ENCODE results near the gene DTX3.
"Not testable (repeated sequence)": the region's sequence is repeated elsewhere in the genome, so short reads cannot be mapped to it uniquely, and the experiment has no call there.

Gene DTX3, protein sequence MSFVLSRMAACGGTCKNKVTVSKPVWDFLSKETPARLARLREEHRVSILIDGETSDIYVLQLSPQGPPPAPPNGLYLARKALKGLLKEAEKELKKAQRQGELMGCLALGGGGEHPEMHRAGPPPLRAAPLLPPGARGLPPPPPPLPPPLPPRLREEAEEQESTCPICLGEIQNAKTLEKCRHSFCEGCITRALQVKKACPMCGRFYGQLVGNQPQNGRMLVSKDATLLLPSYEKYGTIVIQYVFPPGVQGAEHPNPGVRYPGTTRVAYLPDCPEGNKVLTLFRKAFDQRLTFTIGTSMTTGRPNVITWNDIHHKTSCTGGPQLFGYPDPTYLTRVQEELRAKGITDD

DNA sequence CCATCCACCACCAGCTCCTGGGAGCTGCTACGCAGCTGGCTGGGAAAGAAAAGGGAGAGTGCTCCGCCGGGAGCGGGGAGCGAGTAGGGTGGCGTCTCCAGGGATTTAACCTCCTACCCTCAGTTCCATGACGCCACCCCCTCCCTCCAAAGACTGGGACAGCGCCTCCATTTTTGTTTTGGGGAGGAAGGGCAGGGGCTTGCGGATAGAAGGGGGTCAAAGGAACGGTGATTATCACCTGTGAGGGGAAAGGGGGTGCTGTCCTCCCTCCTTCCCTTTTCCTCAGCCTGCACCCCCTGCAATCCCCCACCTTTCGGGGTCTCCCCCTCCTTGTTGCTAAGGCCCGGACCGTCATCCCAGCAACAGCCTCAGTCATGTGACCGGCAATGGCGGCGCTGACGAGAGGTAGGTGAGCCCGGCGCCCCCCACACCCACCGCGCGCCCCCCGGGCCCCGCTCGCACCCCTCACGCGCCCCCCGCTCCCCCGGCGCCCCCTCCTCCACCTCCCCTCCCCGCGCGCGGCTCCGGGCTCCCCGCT, at the start of gene DTX3:
Gene DTX3, plus strand, starts transcription at position 371 of the 538 bp plus-strand sequence. CDS start 1,694 bp downstream, outside the sequence.
- H3K27me3 ChIP-seq (ENCODE audit: insufficient read depth, low read depth, severe bottlenecking): no peaks in the 10 kb centered on the region
- peaks cover 36% of the 10 kb centered on the region for H3K36me3 ChIP-seq
- TF ChIP-seq, protein P1, sequence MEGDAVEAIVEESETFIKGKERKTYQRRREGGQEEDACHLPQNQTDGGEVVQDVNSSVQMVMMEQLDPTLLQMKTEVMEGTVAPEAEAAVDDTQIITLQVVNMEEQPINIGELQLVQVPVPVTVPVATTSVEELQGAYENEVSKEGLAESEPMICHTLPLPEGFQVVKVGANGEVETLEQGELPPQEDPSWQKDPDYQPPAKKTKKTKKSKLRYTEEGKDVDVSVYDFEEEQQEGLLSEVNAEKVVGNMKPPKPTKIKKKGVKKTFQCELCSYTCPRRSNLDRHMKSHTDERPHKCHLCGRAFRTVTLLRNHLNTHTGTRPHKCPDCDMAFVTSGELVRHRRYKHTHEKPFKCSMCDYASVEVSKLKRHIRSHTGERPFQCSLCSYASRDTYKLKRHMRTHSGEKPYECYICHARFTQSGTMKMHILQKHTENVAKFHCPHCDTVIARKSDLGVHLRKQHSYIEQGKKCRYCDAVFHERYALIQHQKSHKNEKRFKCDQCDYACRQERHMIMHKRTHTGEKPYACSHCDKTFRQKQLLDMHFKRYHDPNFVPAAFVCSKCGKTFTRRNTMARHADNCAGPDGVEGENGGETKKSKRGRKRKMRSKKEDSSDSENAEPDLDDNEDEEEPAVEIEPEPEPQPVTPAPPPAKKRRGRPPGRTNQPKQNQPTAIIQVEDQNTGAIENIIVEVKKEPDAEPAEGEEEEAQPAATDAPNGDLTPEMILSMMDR (IDR thresholded peaks at IDR 0.05; ENCODE audit: low read depth, low read length): no peak
- H3K27ac ChIP-seq: peak within 1 kb of the TSS; percentile 77
- peak within 1 kb of the TSS; percentile 74 for H3K4me3 ChIP-seq (ENCODE audit: low read depth, low read length)
- no peaks in the 10 kb centered on the region for H3K9me3 ChIP-seq (ENCODE audit: severe bottlenecking)
- DNase-seq: peak; percentile 72

DNA sequence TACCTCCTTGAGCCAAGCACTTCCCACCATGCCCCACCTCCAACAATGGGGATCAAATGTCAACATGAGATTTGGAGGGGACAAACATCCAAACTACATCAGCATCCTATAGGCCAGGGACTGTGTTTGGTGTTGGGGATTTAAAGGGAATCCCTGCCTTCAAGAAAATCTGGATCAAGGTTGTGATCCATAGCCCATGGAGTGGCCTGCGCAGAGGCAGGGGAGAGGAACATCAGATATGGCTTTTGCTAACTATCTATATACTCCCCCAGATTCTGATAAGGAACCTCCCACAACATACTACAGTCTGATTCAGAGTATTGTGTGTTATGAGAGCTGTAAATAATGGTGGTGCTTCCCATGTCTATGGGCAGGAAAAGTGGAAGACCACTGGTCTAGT, 49.7 kb upstream of the DTX3 start:
- DNase-seq: no peak
- Histone ChIP-seq H3K4me3 (ENCODE audit: low read depth, low read length) (no peak overlapping the region), H3K36me3 (no peaks in the 10 kb centered on the region; the same call in none of the 2 replicates), H3K27me3 (ENCODE audit: insufficient read depth, low read depth, severe bottlenecking) (no peaks in the 10 kb centered on the region), H3K27ac (no peak overlapping the region), H3K9me3 (ENCODE audit: severe bottlenecking) (no peaks in the 10 kb centered on the region)
- TF ChIP-seq, protein P1 (IDR thresholded peaks at IDR 0.05; ENCODE audit: low read depth, low read length): no peak

DNA sequence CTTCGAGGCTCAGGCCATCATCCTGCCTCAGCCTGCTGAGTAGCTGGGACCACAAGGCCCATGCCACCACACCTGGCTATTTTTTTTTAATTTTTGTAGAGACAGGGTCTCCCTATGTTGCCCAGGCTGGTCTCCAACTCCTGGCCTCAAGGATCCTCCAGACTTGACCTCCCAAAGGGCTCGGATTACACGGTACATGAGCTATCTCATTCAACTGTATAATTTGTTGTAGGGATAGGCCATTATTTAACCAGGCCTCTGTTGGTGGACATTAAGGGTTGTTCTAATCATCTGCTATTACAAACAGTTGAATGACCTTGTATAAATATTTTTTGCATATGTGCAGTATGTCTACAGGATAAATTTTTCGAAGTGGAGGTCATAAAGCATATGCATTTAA, 45.8 kb upstream of the DTX3 start:
- Histone ChIP-seq H3K27me3 (ENCODE audit: insufficient read depth, low read depth, severe bottlenecking) (no peaks in the 10 kb centered on the region), H3K36me3 (peaks cover 2% of the 10 kb centered on the region), H3K4me3 (ENCODE audit: low read depth, low read length) (no peak overlapping the region), H3K27ac (no peak overlapping the region), H3K9me3 (ENCODE audit: severe bottlenecking) (no peaks in the 10 kb centered on the region)
- TF ChIP-seq, protein P1 (IDR thresholded peaks at IDR 0.05; ENCODE audit: low read depth, low read length): no peak
- DNase-seq: no peak

DNA sequence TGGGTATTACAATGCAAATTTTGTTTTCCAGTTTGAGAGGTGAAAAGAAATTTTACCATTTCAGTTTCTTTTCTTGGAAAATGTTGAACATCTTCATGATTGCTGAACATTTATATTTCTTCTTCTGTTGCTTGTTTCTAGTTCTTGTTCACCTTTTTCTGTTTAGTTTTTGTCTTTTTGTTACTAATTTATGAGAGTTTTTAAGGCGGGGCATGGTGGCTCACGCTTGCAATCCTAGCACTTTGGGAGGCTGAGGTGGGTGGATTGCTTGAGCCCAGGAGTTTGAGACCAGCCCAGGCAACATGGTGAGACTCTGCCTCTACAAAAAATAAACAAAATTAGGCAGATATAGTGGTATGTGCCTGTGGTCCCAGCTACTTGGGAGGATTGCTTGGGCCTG, 44.1 kb upstream of the DTX3 start:
- peaks cover 13% of the 10 kb centered on the region for H3K36me3 ChIP-seq

DNA sequence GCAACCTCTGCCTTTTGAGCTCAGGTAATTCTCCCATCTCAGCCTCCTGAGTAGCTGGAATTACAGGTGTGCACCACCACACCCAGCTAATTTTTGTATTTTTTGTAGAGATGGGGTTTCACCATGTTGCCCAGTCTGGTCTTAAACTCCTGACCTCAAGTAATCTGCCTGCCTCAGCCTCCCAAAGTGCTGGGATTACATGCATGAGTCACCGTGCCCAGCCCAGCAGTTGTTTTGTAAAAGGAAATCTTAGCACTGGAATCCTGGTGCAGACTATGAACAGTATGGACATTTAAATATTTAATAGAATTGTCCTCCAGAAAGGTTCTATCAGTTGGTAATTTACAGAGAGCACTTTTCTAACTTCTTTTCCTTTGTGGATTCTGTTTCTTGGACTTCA, 43.5 kb upstream of the DTX3 start:
- H3K9me3 ChIP-seq (ENCODE audit: severe bottlenecking); H3K27ac ChIP-seq: not testable (repeated sequence)
- peak; percentile 32 for DNase-seq

More for the DNA sequence above, 44.1 kb upstream of the DTX3 start:
- Histone ChIP-seq H3K27me3 (ENCODE audit: insufficient read depth, low read depth, severe bottlenecking) (no peaks in the 10 kb centered on the region), H3K27ac (no peak overlapping the region), H3K4me3 (ENCODE audit: low read depth, low read length) (no peak overlapping the region), H3K9me3 (ENCODE audit: severe bottlenecking) (no peaks in the 10 kb centered on the region)
- TF ChIP-seq, protein P1 (IDR thresholded peaks at IDR 0.05; ENCODE audit: low read depth, low read length): no peak
- DNase-seq: no peak

DNA sequence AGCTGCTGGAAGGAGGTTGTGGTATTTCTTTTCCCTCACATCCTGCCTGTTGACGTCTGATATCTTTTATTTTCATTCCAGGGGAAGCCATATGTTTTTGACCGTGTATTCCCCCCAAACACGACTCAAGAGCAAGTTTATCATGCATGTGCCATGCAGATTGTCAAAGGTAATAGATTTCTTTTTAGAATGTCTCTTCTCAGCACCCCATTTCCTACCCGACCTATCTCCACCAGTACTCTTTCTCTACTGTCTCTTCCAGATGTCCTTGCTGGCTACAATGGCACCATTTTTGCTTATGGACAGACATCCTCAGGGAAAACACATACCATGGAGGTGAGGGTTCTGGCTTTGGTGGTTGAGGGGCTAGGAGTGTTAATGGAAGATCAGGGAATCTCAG, 41.3 kb upstream of the DTX3 start:
- Histone ChIP-seq H3K27ac (no peak overlapping the region), H3K36me3 (peaks cover 20% of the 10 kb centered on the region), H3K4me3 (ENCODE audit: low read depth, low read length) (no peak overlapping the region), H3K9me3 (ENCODE audit: severe bottlenecking) (no peaks in the 10 kb centered on the region), H3K27me3 (ENCODE audit: insufficient read depth, low read depth, severe bottlenecking) (no peaks in the 10 kb centered on the region)
- DNase-seq: no peak
- TF ChIP-seq, protein P1 (IDR thresholded peaks at IDR 0.05; ENCODE audit: low read depth, low read length): no peak

More for the DNA sequence above, 43.5 kb upstream of the DTX3 start:
- not testable (repeated sequence) for H3K4me3 ChIP-seq (ENCODE audit: low read depth, low read length); H3K27me3 ChIP-seq (ENCODE audit: insufficient read depth, low read depth, severe bottlenecking)
- H3K36me3 ChIP-seq: peaks cover 13% of the 10 kb centered on the region

Measured in WERI-Rb-1 (cell line).